ENCODE data around the gene GPR108. TPM values are rescaled to one million over a fixed set of nuclear protein-coding genes. Genes with fewer than 3 reads are reported as not detected.

The GPR108 gene
- total RNA-seq, 1 donor from 2014 or later: 41.6 TPM

DNA sequence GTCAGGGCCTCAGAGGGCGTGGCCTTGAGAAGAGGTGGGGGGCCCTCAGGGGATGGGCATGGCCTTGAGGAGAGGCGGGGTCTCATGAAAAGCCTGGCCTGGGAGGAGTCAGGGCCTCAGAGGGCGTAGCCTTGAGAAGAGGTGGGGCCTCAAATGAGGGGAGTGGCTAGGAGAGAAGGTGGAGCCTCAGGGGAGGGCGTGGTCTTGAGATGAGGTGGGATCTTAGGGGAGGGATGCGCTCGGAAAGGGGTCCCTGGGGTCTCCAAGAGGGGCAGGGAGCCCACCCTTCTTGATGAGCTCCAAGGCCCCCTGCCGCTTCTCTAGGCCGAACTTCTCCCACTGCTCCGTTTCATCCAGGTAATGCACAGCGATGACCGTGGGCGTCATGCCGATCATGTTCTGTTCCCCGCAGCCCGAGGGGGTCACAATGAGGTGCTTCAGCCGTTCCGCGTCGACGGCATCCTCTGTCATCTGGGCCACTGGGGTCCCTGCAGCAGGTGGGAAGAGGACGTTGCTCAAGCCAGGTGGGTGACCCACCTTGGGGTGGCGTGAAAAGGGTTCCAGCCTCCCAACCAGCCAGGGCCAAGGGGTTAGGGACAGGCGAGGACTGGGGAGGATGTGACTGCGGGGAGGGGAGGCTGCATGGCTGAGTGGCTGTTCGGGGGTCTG is 43.1 kb downstream of the GPR108 start:
- no peak for DNase-seq (ENCODE audit: low read depth)
- H3K27me3 Mint-ChIP-seq (ENCODE audit: low read depth, unreplicated experiment): no peaks in the 10 kb centered on the region
- H3K27ac ChIP-seq (ENCODE audit: low read depth, low read length): no peak overlapping the region
- TF ChIP-seq, protein P1, sequence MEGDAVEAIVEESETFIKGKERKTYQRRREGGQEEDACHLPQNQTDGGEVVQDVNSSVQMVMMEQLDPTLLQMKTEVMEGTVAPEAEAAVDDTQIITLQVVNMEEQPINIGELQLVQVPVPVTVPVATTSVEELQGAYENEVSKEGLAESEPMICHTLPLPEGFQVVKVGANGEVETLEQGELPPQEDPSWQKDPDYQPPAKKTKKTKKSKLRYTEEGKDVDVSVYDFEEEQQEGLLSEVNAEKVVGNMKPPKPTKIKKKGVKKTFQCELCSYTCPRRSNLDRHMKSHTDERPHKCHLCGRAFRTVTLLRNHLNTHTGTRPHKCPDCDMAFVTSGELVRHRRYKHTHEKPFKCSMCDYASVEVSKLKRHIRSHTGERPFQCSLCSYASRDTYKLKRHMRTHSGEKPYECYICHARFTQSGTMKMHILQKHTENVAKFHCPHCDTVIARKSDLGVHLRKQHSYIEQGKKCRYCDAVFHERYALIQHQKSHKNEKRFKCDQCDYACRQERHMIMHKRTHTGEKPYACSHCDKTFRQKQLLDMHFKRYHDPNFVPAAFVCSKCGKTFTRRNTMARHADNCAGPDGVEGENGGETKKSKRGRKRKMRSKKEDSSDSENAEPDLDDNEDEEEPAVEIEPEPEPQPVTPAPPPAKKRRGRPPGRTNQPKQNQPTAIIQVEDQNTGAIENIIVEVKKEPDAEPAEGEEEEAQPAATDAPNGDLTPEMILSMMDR (IDR thresholded peaks at IDR 0.05; ENCODE audit: insufficient read depth, low read depth, low read length): no peak
- no peak for TF ChIP-seq EZH2 (IDR thresholded peaks at IDR 0.05; ENCODE audit: insufficient read depth, low read length)
- H2AFZ ChIP-seq (ENCODE audit: low read depth, low read length): no peak overlapping the region
- no peak overlapping the region for H3K4me3 ChIP-seq (ENCODE audit: insufficient read depth, low read depth, low read length)
- no peak for FAIRE-seq
- no peaks in the 10 kb centered on the region for H3K9me3 ChIP-seq (ENCODE audit: insufficient read depth, low read depth, low read length)
- no peaks in the 10 kb centered on the region for H3K4me1 ChIP-seq (ENCODE audit: insufficient read depth, low read length)
- H3K4me1 Mint-ChIP-seq (ENCODE audit: low read depth, unreplicated experiment): no peaks in the 10 kb centered on the region
- H3K79me2 ChIP-seq (ENCODE audit: insufficient read depth, low read length): no peaks in the 10 kb centered on the region
- no peaks in the 10 kb centered on the region for H3K36me3 Mint-ChIP-seq (ENCODE audit: low read depth, unreplicated experiment)
- peaks cover 20% of the 10 kb centered on the region for H3K9me3 Mint-ChIP-seq (ENCODE audit: unreplicated experiment)
- no peaks in the 10 kb centered on the region for H3K36me3 ChIP-seq (ENCODE audit: insufficient read depth, low read length)
- H3K4me2 ChIP-seq (ENCODE audit: low read length): no peak overlapping the region
- H3K4me3 Mint-ChIP-seq (ENCODE audit: unreplicated experiment): no peak overlapping the region
- no peak overlapping the region for H3K9ac ChIP-seq (ENCODE audit: low read length)
- H4K20me1 ChIP-seq (ENCODE audit: insufficient read depth, low read length): no peaks in the 10 kb centered on the region
- H3K27me3 ChIP-seq (ENCODE audit: insufficient read depth, low read length): no peaks in the 10 kb centered on the region
- no peak overlapping the region for H3K27ac Mint-ChIP-seq (ENCODE audit: unreplicated experiment)

DNA sequence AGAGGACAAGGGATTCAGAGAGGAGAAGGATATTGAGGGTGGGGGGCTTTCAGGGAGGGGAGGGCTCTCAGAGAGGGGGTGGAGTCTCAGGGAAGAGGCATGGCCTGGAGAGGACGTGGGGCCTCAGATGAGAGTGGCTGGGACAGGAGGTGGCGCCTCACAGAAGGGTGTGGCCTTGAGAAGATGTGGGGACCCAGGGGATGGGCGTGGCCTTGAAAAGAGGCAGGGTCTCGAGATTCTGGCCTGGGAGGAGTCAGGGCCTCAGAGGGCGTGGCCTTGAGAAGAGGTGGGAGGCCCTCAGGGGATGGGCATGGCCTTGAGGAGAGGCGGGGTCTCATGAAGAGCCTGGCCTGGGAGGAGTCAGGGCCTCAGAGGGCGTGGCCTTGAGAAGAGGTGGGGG is 43.7 kb downstream of the GPR108 start:
- H2AFZ ChIP-seq (ENCODE audit: low read depth, low read length): no peak overlapping the region
- no peaks in the 10 kb centered on the region for H3K27me3 ChIP-seq (ENCODE audit: insufficient read depth, low read length)
- DNase-seq (ENCODE audit: low read depth): no peak
- no peak for FAIRE-seq
- no peaks in the 10 kb centered on the region for H3K79me2 ChIP-seq (ENCODE audit: insufficient read depth, low read length)
- H3K4me1 ChIP-seq (ENCODE audit: insufficient read depth, low read length): no peaks in the 10 kb centered on the region
- peaks cover 21% of the 10 kb centered on the region for H3K9me3 Mint-ChIP-seq (ENCODE audit: unreplicated experiment)
- H3K27ac Mint-ChIP-seq (ENCODE audit: unreplicated experiment): no peak overlapping the region
- H3K36me3 ChIP-seq (ENCODE audit: insufficient read depth, low read length): no peaks in the 10 kb centered on the region
- peaks cover 3% of the 10 kb centered on the region for H3K9me3 ChIP-seq (ENCODE audit: insufficient read depth, low read depth, low read length)
- H3K27me3 Mint-ChIP-seq (ENCODE audit: low read depth, unreplicated experiment): no peaks in the 10 kb centered on the region
- H3K4me2 ChIP-seq (ENCODE audit: low read length): no peak overlapping the region
- H3K36me3 Mint-ChIP-seq (ENCODE audit: low read depth, unreplicated experiment): no peaks in the 10 kb centered on the region
- H3K4me1 Mint-ChIP-seq (ENCODE audit: low read depth, unreplicated experiment): no peaks in the 10 kb centered on the region
- no peak overlapping the region for H3K27ac ChIP-seq (ENCODE audit: low read depth, low read length)
- no peak overlapping the region for H3K9ac ChIP-seq (ENCODE audit: low read length)
- TF ChIP-seq, protein P1 (IDR thresholded peaks at IDR 0.05; ENCODE audit: insufficient read depth, low read depth, low read length): no peak
- no peaks in the 10 kb centered on the region for H4K20me1 ChIP-seq (ENCODE audit: insufficient read depth, low read length)
- no peak overlapping the region for H3K4me3 ChIP-seq (ENCODE audit: insufficient read depth, low read depth, low read length)
- no peak overlapping the region for H3K4me3 Mint-ChIP-seq (ENCODE audit: unreplicated experiment)

DNA sequence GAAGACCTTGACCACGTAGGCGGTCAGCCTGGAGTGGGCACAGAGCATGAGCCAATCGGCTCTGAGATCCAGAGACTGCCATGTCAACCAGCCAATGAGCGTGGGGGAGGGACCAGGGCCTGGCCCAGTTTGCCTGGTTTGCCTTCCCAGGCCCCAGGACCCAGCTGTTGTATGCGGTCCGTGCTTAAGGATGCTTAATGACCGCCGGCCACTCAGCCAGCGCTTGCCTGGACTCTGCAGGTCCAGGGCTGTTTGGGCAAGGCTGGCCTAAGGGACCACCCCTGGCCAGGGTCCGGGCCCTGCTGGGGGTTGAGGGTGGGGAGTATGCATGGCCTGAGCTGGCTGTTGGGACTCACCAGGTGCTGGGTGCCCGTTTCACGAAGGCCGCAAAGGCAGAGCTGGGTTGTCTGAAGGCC is 44.3 kb downstream of the GPR108 start:
- Histone ChIP-seq H3K4me2 (ENCODE audit: low read length) (no peak overlapping the region), H3K9ac (ENCODE audit: low read length) (no peak overlapping the region), H3K27ac (ENCODE audit: low read depth, low read length) (no peak overlapping the region), H4K20me1 (ENCODE audit: insufficient read depth, low read length) (no peaks in the 10 kb centered on the region), H3K36me3 (ENCODE audit: insufficient read depth, low read length) (no peaks in the 10 kb centered on the region), H3K4me3 (ENCODE audit: insufficient read depth, low read depth, low read length) (no peak overlapping the region), H3K27me3 (ENCODE audit: insufficient read depth, low read length) (no peaks in the 10 kb centered on the region), H3K9me3 (ENCODE audit: insufficient read depth, low read depth, low read length) (peaks cover 4% of the 10 kb centered on the region), H2AFZ (ENCODE audit: low read depth, low read length) (no peak overlapping the region), H3K4me1 (ENCODE audit: insufficient read depth, low read length) (no peaks in the 10 kb centered on the region), H3K79me2 (ENCODE audit: insufficient read depth, low read length) (no peaks in the 10 kb centered on the region)
- Mint-ChIP-seq H3K27ac (ENCODE audit: unreplicated experiment) (no peak overlapping the region), H3K4me3 (ENCODE audit: unreplicated experiment) (no peak overlapping the region), H3K9me3 (ENCODE audit: unreplicated experiment) (peaks cover 21% of the 10 kb centered on the region), H3K27me3 (ENCODE audit: low read depth, unreplicated experiment) (no peaks in the 10 kb centered on the region), H3K4me1 (ENCODE audit: low read depth, unreplicated experiment) (no peaks in the 10 kb centered on the region), H3K36me3 (ENCODE audit: low read depth, unreplicated experiment) (no peaks in the 10 kb centered on the region)
- FAIRE-seq: no peak
- TF ChIP-seq EZH2 (IDR thresholded peaks at IDR 0.05; ENCODE audit: insufficient read depth, low read length): no peak
- TF ChIP-seq, protein P1 (IDR thresholded peaks at IDR 0.05; ENCODE audit: insufficient read depth, low read depth, low read length): no peak
- DNase-seq (ENCODE audit: low read depth): no peak

Measured in astrocyte (in vitro differentiated cells and primary cell).